ENCODE data around the gene C9orf43. TPM values are rescaled to one million over a fixed set of nuclear protein-coding genes. Genes with fewer than 3 reads are reported as not detected.
"Not testable (repeated sequence)": the region's sequence is repeated elsewhere in the genome, so short reads cannot be mapped to it uniquely, and the experiment has no call there.

Gene C9orf43, protein sequence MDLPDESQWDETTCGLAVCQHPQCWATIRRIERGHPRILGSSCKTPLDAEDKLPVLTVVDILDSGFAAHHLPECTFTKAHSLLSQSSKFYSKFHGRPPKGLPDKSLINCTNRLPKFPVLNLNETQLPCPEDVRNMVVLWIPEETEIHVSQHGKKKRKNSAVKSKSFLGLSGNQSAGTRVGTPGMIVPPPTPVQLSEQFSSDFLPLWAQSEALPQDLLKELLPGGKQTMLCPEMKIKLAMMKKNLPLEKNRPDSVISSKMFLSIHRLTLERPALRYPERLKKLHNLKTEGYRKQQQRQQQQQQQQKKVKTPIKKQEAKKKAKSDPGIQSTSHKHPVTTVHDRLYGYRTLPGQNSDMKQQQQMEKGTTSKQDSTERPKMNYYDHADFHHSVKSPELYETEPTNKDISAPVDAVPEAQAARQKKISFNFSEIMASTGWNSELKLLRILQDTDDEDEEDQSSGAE
- polyA plus RNA-seq (ENCODE audit: insufficient read length) = 0.40 TPM

DNA sequence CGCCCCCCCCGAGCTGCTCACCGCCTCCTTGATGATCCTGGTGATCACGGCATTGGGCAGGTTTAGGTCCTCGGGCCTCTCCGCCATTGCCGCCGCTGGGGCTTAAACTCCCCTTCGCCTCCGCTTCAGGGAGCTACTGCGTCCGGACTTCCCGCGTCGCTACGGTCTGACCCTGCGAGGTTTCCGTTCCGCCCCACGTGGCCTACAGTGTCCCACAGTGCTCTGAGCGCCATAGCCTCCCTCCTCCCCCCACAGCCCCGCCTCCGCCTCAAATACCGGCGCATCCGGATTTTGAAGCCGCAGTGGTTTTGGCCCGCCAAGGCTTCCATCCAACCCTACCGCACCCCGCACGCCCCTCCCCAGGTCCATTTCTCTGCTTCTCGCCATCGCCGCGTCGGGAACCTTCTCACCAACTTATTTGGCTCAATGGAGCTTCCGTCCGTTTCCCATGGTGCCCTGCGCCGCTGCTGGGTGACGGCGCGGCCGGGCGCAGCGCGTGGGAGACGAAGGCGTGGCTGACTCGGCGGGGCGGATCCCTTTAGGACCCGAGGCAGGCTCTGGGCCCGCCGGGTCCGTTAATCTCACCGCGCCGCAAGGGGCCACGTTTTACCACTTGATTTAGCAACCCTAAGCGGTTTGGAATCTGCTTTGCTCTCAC, at the start of gene C9orf43, which contains the start of gene POLE3:
Gene C9orf43, plus strand, starts transcription at position 541 of the 658 bp plus-strand sequence. CDS start 2,747 bp downstream, outside the sequence.
Gene POLE3, minus strand, starts transcription at position 469 of the 658 bp plus-strand sequence. Its CDS starts 382 bp downstream, at position 87.
- DNase-seq (ENCODE audit: low read depth) = peak; percentile 83

DNA sequence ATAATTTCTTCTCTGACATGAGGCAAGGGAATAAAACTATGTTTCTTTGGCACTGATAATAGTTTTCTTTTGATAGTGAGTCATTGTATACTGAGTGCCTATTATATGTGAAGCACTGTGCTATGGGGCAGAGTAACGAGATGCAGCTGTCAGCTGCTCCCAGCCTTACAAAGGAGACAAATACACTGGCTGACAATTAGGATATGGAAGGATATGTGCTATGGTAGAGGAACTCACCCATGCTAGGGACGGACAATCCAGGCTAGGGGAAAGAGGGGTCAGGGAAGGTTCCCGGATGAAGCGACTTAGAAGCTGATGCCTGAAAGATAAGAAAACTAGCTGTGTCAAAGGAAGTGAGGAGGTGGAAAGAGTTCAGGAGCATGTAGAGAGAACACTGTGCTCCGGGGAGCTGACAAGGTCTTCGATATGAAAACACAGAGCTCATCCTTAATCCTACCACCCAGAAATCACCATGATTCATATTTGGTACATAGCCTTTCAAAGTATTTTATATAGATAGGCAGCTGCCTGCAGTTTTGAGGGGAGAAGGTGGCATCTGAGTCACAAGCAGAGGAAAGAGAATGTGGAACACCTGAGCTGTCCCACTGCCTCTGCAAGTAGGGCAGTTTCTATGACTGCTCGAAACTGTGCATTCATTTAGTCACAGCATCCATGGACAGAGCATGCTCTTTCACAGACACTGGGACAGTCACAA, 49.1 kb upstream of the C9orf43 start:
- no peak for DNase-seq (ENCODE audit: low read depth)

DNA sequence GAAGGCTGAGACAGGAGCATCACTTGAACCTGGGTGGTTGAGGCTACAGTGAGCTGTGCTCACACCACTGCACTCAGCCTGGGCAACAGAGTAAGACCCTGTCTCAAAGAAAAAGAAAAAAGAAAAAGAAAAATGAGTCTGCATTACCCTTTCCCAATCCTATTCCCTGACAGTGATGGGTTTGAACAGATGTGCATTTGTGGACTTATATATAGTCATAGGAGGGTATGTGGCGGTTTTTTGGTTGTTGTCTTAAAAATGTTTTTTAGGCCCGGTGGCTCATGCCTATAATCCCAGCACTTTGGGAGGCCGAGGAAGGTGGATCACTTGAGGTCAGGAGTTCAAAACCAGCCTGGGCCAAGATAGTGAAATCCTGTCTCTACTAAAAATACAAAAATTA, 47.2 kb upstream of the C9orf43 start:
- DNase-seq (ENCODE audit: low read depth) = no peak

DNA sequence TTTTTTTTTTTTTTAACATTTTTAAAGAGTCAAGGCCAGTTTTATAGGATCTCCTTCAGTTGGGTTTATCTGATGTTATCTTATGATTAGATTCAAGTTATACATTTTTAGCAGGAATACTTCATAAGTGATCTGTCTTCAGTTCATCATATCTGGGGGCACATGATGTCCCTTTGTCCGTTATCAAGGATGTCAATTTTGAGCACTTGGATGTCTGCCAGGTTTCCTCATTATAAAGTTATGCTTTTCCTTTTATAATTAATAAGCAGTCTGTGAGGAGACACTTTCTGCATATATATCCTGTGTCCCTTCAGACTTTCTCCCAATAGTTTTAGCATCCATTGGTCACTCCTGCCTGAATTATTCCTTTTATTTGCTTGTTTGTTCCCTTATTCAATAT, 45.6 kb upstream of the C9orf43 start:
- no peak for DNase-seq (ENCODE audit: low read depth)

DNA sequence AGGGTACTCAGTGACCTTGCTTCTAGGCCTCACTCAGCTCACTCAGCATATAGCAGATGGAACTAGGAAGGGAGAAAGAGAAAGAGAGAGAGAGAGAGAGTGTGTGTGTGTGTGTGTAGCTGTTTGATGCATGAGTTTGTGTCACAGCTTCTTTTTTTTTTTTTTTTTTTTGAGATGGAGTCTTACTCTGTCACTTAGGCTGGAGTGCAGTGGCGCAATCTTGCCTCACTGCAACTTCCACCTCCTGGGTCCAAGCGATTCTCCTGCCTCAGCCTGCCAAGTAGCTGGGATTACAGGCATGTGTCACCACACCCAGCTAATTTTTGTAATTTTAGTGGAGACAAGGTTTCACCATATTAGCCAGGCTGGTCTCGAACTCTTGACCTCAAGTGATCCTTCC, 44.9 kb upstream of the C9orf43 start:
- DNase-seq (ENCODE audit: low read depth) = not testable (repeated sequence)

DNA sequence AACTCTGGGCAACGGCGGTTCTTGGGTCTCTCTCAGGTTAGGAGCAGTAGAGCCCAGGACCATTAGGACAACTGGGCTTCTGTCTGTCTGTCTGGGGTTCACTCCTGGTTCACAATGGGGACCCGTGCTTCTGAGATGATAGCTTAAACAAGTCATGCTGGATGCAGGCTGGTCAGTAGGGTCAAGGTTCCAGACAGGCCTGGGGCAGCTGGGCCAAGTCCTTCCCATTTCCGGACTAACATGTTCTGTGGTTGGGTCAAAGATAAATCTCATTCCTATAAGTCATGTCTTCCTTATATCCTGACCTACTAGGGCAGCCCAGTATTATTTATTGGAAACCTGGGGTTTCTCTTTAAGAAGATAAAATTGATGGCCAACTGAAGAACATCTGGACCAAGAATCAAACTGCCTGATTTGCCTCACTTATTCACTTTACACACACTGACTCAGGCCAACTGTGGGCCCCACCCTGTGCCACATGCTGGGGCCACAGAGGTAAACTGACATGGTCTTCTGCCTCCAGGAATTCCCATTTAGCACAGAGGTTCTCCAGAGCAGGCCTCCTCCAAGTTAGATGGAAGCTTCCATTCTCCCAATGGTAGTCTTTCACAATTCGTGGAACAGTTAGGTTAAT, 42.1 kb upstream of the C9orf43 start:
- DNase-seq (ENCODE audit: low read depth) = no peak

DNA sequence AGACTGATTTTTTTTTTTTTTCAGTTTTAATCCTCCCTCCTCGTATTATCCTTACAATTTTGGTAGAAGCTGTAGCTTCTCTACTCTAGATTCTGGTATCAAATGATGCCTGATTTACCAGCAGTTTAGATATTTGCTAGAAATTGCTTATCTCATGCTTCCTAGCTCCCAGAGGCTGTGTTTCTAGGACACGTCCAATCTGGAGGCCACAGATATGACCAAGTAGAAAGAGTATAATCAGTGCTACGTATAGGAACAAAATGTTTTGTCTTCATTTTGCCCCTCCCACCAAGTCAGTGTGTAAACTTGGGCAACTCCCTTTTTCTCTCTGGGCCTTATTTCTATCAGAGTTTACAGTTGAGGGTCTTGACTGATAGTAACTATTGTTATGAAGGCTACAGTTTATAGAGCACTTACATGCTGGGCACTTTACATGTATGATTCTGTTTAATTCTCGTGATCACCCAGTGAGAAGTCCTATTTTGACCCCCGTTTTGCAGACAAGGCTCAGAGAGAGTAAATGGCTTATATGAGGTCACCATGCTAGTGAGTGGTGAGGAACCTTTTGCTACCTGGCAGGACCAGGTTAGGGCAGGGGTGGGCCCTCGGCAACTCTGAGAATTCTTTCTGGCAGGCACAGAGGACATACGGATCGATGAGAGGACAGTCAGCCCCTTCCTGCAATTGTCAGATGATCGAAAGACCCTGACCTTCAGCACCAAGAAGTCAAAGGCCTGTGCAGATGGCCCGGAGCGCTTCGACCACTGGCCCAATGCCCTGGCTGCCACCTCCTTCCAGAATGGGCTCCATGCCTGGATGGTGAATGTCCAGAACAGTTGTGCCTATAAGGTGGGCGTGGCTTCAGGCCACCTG, 41.3 kb upstream of the C9orf43 start:
- DNase-seq (ENCODE audit: low read depth) = no peak

DNA sequence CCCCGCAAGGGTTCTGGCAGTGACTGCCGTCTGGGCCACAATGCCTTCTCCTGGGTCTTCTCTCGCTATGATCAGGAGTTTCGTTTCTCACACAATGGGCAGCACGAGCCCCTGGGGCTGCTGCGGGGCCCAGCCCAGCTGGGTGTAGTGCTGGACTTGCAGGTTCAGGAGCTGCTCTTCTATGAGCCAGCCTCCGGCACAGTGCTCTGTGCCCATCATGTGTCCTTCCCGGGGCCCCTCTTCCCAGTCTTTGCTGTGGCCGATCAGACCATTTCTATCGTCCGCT, 40.7 kb upstream of the C9orf43 start:
- no peak for DNase-seq (ENCODE audit: low read depth)

DNA sequence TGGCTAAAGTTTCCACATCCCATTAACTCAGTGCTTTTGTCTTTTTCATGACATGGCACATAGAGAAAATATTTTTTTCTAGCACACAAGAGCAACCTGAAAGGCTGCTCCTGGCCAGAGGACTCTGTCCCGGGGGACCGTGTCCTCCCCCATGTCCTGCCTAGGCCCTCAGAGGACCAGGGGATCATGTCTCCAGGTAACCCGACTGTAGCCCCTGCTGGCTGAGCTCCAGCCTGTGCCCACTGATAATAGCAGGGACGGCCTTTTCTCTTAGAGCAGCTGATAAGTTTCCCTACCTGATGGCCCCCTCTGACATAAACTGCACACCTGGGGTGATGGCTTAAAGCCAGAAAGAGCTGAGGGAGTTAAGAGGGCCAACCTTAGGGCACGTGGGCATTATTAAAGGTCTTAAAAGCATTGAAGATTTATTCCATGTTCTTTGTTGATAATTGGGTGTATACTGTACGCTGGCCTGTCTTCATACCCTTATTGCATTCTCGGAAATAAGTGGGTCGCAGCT, 39.7 kb upstream of the C9orf43 start:
- DNase-seq (ENCODE audit: low read depth) = no peak

DNA sequence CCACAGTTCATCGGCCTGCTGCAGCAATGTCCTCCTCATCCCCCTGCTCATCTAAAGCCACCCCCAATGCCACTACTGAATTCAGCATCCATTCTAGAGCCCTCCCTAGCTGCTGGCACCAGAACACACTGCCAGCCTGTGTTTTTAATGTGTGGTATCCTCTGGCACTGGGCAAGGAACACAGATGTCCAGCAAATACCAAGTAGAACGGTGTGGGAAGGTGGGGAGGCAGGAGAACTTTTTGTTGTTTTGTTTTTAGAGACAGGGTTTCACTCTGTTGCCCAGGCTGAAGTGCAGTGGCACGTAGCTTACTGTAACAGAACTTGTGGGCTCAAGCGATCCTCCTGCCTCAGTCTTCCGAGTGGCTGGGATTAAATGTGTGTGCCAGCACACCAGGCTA, 38.5 kb upstream of the C9orf43 start:
- no peak for DNase-seq (ENCODE audit: low read depth)

DNA sequence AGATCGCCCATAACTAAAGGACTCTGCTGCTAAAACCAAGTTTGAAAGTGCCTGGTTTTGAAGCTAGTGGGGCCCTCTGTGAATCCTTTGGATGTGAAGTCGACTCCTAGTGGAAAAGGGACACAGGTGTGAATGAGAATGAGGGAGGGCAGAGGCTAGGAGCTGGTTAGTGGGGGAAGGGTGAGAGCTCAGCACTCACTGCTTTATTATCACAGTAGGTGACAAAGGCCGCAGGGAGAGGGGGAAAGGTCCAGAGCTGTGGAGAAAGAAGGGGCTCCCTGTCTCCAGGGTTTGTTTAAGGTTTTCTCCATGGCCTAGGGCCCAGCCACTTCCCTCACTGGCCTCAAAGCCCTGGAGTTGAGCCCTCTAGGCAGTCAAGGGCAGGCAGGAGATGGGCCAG, 37.3 kb upstream of the C9orf43 start:
- no peak for DNase-seq (ENCODE audit: low read depth)

DNA sequence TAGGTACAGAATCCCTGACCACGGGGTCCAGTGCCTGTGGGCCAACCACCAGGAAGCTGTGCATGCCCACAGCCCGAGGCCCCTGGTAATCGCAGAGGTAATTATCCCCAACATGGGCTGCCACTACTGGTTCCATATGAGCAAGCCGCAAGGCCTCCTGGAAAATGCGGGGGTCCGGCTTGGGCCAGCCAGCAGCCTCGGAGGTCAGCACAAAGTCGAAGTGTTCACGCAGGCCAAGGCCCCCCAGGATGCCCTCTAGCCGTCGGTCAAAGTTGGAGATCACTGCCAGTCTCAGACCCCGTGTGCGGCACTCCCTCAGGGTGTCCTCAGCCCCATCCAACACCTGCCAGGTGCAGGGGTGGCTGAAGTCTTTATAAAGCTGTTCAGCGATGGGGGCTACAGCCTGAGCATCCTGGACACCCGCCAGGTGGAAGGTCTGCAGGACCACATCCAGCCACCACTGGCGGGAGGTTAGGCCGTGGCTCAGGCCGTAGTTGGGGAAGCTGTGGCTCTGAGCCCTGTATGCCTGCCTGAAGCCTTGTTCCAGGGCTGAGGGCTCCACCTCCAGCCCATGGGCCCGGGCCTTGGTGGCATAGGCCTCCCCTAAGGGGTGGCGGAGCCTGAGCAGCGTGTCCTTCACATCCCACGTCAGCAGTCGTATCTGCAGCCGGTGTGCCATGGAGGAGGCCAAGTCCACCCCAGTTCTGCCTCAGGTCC, 36.7 kb upstream of the C9orf43 start:
- no peak for DNase-seq (ENCODE audit: low read depth)

DNA sequence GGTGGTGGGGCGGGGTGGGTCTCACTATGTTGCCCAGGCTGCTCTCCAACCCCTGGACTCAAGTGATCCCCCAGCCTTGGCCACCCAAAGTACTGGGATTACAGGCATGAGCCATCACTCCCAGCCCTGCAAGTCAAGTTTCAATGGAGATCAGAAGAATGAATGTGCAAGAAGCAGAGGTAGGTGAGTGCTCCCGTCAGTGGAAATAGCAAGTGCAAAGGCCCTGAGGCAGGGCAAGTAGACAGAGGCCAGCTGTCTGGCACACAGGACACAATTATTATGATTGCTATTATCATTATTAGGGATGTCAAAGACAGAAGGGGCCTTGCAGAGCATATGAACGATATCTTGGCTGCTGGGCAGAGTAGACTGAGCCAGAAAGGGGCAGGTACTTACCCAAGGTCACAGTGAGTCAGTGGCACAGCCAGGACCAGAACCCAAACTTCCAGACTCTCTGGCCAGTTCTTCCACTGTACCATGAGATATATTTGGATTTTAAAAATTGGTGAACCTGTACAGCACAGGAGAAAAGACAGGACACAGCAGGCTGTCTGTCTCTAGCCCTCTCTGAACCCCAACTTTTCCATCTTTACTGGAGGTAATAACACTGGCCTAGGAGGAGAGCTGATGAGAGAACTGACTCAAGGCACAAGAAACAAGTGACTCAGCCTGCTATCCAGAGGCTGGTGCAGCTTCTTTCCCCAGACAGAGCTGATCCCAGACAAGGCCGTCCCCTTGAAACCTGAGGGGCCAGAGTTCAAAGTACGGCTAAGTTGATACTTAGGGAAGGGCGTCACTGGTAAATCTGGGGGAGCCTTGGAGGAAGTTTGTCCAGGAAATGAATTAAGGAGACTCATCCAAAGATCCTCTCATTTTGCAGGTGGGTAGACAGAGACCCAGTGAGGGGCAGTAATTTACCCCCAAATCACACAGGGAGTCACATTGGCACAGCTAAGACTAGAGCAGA, 35.2 kb upstream of the C9orf43 start:
- DNase-seq (ENCODE audit: low read depth) = no peak

DNA sequence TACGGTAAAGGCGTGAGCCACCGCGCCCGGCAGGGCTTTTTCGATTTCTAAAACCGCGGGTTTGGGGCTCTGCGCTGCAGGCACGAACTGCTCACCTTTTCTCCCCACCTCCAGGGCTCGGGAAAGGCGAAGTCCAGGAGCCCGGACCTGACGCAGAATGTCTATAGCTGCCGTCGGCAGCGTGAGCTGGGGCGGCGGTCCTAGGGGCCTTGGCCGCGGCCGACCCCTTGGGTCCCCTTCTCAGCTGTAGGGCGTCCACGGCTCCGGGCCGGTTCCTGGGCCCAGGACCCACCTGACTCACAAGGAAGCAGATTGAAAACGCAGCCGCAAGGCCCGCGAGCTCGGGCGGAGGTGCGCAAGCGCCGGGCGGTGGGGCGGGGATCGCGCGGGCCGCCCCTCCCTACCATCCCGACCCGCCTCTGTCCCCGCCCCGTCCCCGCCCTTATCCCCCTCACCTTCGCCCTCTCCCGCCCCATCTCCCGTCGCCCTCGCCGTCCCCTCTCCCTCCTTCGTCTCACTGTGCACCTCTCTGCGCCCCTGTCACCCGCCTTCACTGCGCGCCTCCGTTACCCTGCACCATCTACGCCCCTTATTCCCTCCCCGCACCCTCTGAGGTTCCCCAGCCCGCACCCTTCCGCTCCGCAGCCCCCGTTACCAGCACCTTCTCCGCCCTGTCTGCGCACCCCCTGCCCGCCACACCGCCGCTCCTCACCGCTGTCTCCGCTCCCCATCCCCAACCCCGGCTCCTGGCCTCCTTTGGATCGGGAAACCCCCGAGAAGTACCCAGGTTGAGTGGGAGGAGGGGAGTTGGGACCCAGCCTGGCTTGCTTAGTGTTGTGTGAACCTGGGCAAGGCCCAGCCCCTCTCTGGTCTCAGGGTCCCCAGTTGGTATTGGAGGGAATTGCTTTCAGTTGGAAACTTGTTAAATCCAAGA, 33.6 kb upstream of the C9orf43 start, which contains the start of gene HDHD3:
Gene HDHD3, minus strand, starts transcription at position 353 of the 934 bp plus-strand sequence. CDS start 2,632 bp downstream, outside the sequence.
- DNase-seq (ENCODE audit: low read depth) = no peak

DNA sequence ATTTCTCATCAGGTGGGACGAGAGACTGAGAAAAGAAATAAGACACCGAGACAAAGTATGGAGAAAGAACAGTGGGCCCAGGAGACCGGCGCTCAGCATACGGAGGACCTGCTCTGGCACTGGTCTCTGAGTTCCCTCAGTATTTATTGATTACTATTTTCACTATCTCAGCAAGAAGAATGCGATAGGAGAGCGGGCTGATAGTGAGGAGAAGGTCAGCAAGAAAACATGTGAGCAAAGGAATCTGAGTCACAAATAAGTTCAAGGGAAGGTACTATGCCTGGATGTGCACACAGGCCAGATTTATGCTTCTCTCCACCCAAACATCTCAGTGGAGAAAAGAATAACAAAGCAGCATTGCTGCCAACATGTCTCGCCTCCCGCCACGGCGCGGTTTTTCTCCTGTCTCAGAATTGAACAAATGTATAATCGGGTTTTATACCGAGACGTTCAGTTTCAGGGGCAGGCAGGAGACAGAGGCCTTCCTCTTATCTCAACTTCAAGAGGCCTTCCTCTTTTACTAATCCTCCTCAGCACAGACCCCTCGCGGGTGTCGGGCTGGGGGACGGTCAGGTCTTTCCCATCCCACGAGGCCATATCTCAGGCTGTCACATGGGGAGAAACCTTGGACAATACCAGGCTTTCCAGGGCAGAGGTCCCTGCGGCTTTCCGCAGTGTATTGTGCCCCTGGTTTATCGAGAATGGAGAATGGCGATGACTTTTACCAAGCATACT, 31.3 kb upstream of the C9orf43 start:
- not testable (repeated sequence) for DNase-seq (ENCODE audit: low read depth)

DNA sequence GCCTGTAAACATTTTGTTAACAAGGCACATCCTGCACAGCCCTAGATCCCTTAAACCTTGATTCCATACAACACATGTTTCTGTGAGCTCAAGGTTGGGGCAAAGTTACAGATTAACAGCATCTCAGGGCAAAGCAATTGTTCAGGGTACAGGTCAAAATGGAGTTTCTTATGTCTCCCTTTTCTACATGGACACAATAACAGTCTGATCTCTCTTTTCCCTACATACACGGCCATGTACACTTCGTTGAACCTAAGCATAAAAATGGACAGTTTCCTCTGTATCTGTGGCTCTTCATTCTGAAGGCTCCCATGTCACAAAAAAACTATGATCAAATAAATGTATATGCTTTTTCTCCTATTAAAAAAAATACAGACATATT, 30.7 kb upstream of the C9orf43 start:
- not testable (repeated sequence) for DNase-seq (ENCODE audit: low read depth)

DNA sequence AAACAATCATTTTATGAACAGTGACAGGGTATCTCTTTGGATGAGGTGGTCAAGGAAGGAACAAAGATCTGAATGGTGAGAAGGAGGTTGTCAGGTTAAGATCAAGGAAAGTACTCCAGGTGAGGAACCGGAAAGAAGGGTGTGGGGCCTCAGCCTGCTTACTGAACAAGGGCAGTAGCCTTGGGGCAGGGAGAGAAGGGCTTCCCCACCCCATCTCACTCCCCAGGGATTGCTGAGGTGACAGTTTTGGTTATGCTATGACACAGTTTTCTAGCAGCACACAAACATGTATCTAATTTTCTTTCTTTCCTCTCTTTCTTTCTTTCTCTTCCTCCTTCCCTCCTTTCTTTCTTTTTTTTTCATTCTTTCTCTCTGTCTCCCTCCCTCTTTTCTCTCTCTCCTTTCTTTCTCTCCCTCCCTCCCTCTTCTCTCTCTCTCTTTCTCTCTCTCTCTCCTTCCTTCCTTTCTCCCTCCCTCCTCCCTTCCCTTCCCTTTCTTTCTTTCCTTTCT, 29.6 kb upstream of the C9orf43 start:
- DNase-seq (ENCODE audit: low read depth) = no peak
